ENCODE results near the gene BCAN. TPM values are rescaled to one million over a fixed set of nuclear protein-coding genes. Genes with fewer than 3 reads are reported as not detected.

Gene BCAN
- total RNA-seq, 1 donor from 2014 or later: 1.1 TPM

DNA sequence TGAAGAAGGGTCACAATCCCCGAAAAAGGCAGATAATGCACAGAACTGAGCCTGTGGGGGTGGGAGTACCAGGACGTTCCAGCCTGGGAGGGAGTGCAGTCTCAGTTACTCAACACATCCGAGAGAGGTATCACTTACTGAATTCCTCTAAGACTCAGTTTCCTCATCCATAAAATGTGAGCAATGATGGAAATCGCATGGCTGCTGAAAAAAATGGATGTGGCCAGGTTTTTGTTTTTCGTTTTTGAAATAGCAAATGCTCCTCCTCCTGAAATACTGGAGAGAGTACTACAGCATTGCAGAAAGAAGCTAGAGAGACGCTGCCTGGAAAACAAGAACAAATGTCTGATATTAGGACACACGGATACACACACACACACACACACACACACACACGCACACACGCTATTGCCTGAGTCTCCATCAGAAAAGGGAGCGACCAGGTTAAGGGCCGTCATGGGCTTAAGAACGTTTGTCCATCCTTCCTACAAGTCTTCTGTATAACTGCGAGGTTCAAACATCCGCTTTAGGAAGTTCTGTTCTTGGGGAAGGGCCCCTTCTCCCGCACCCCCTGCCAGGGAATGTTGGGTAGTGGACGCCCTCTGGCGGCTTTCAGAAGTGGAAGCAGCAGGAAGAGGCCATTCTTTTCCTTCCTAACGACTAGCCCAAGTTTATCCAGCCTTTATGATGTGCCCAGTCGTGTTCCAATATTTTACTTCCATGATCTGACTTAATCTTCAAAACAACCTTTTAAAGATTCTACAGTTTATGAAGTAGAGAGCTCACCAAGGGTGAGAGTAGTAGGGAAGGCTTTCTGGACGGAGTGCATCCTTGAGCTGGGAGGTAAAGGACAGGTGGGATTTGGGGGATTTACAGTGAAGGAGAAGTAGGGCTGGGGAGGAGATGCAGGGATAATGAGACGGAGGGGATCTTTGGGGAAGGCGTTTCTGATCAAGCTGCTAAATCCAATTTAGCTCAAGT is 36.0 kb downstream of the BCAN start:
- no peak for DNase-seq (ENCODE audit: low spot score)

DNA sequence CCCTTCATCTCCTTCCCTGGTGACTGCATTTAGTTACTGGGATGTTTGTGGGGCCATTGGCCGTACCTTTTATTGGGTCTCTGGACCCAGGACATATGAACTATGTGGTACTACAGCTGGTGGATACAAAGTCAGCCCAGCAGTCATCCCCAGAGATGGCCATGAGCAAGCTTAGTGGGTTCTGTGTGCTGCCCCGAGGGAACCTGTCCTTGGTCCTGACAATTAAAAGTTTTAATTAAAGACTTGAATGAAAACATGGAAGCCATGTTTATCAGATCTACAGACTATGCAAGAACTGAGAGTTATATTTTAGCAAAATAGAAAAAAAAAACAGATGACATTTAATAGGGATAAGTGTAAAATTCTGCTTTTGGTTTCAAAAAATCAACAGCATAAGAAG is 38.1 kb downstream of the BCAN start:
- no peak for DNase-seq (ENCODE audit: low spot score)

DNA sequence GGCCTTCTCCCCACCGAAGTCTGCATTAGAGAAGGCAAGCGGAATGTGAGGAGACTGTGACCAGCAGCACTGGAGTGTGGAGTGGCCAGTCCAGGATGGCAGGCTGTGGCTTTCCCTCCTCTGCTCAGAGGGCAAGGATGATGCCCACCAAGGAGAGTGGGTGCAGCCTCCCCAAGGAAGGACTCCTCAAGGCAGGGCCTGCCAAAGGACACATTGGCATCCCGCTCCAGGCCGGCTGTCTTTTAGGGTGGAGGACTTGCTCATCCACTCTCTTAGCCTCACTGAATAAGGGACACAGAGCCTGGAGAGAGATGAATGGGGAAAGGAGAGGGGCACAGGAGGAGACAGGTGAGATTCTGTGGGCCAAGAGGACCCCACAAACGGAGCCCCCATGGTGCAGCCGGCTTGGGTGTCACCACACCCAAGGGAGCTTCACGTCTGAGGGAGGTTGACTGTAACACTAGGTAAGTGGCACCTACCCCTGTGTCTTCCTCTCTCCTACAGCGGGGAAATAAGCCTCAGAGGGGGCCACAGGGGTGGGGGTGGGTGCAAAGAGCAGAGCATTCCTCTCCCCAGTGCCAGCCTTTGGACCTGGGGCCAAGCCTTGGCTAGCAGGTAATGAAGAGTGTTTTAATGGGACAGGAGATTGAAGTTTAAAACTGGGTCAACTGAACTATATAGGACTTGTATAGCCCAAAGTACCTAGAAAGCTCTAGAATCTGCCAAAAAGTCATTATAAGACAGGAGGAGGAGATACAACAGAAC is 39.5 kb downstream of the BCAN start:
- no peak for DNase-seq (ENCODE audit: low spot score)

DNA sequence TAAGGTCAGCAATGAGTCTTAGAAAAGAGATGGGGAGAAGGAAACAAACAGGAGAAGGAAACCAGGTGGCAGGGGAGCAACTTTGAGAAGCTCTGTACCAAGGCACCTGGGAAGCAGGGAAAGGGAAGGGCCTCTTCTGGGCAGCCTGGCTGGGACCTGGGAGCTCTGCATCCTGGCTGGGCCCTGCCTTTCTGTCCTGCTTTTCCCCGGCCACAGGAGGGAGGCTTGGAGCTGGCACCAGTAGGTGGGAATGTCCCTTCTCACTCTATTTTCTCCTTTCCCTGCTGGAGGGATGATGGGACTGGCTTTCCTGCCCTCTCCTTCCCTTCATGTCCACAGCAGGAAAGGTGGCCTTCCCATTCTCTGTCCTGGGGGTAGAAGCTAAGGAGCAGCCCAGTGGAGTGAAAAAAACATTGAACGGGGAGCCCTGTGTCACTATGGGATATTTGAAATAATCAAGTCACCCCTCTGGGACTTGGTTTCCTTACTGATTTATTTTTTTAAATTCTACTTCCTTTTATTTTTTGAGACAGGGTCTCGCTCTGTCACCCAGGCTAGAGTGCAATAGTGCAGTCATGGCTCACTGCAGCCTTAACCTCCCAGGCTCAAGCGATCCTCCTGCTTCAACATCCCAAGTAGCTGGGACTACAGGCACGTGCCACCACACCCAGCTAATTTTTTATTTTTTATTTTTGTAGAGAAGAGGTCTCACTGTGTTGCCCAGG is 40.4 kb downstream of the BCAN start:
- DNase-seq (ENCODE audit: low spot score): no peak

DNA sequence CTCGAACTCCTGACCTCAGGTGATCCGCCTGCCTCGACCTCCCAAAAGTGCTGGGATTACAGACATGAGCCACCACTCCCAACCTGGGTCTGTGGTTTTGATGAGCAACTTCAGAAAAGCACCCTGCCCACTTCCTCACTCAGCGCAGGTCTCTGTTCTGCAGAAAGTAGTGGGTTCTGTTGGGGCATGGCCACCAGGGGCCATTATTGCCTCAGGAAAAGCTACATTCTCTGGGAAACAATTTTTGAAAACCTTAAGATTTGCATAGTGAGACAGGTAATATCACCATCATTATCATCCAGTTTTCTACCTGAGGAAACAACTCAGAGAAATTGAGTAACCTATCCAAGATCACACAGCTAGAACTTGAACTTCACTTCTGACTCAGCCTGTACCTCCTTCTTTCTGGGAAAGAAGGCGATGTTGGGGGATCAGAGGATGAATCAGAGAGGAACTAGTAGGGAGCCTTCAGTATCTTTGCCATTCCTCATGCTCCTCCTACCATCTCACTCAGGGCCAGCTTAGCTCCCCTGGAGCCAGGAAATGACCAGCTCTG is 42.4 kb downstream of the BCAN start:
- no peak for DNase-seq (ENCODE audit: low spot score)

DNA sequence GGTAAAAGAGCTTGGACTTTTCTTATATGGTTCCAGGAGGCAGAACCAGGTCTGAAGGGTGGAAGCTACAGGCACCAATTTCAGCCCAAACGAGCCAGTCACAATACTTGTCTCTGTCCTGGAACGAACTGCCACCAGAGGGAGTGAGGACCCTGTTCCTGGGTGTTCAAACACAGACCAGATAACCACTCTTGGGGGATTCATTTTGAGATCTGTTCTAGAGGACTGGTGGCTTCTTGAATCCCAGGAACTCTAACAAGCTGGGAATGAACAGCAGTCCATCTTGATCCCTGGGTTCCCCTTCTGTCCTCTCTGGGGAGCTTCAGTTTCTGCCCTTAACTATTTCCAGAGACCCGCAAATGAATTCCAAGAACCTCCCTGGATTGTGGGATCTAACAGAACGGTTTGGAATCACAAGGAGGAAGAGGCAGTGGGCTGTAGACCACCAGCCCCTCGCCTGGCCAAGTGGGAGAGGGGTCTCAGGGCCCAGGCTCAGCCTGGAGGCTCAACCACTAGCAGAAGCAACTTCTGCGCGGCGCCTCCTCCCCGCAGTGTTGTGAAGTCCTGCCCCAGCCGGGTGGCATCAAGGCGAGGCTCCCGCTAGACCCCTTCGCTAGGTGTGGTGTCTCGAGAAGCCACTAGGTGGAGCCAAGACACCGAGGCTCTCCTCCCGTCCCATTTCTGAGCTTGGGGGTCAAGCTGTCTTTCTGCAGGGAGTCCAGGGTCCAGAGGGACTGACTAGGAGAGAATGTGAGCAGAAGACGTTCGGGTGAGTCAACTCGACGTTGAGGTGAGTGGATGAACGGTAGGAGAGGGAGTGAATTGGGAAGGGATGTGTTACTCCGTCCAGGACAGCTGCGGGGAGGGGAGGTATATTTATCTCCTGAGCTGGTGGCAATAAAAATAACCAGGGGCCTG is 47.4 kb downstream of the BCAN start:
- DNase-seq (ENCODE audit: low spot score): peak; percentile 84

DNA sequence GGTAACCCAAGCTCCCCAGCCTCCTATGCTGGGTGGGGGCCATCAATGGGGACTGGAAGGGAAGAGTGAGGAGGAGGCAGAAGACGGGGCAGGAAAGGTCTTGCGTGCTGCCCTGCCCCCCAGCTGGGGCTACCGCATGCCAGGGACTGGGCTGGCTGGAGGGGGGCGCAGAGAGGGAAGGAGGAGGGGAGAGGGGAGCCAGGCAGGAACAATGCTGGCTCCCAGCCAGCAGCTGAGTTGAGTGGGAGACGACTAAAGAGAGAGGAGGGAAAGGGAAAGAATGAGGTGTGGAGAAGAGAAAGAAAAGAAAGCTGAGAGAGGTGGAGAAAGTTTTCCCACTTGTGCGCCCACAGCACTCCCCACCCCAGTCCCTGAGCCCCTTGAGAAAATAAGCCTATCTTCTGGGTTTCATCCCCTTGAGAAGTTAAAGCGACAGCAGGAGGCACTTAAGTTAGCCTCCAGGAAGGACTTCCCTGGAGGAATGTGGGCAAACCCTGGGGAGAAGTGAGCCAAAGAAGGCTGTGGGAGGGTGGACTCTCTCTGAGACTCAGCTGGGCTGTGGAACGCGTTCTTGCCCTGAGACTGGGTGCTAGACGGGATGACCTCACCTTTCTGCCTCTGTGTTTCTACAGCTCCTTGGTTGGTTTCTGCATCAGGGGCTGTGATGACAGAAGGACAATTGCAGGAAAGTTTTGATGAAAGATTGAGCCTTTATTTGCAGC is 48.2 kb downstream of the BCAN start:
- DNase-seq (ENCODE audit: low spot score): no peak

DNA sequence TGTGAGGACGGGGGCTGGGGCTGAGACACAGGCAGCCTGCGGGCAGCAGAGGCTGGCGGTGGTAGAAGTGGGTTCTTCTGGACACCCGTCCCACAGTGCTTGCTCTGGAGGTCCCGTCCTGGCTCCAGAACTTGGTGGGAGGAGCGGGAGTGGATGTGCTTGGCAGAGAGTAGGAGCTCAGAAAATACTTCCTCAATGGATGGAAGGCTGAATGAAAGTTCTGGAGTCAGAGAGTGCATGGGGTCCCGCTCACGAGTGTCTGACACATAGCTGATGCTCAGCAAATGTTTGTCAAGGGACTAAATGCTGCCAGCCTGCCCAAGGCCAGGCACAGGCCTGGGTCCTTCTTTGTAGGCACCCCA is 48.7 kb downstream of the BCAN start:
- no peak for DNase-seq (ENCODE audit: low spot score)

DNA sequence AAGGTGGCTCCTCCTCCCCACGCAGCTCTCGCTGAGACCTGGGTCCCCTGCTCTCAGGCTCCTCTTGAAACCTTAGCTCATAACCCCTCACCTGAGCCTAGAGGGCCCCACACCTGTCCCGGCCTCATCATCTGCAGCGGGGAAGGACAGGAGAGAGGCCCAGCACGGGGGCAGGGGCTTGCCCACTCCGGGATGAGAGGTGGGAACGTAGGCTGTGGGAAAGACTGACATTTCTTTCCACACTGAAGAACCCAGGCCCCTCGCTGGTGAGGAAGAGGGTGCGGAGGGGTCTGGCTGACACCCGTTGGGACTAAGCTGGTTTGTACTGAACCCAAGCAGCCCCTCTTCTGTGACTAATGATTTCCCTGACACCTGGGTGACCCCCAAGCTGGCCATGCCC is 49.3 kb downstream of the BCAN start:
- no peak for DNase-seq (ENCODE audit: low spot score)

DNA sequence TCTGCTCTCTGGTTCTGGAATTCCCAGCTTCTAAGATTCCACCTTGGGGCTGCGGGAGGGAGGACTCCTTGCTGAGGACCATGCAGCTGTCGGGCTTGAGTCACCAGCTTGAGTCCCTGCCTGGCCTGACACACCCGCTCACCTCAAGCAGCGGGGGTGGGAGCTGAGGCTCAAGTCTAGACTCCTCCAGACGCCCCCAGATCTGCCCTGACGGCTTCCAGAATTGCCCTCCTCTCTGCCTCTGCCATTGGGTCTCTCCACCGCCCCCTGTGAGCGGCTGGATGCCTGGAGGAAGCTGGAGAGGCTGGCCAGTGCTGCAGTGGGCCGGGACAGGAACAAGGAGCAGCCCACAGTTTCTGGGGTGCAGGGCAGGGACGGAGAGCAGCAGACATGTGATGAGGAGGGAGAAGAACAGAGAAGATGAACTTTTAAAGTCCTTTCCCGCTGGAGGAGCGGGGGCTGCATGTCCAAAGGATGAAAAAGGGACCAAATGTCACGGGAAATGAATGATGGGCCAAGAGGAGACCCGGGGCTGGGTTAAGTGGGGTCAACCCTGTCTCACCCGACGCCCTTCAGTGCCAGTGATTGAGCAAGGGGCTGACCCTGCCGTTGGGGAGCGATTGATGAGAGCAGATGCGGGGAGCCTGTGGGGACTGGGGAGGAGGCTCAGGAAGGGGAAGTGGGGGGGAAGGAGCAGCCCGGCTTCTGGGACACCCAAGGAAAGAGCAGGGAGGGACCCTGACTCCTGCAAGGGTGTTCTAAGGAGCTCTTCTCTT is 49.9 kb downstream of the BCAN start:
- no peak for DNase-seq (ENCODE audit: low spot score)

DNA sequence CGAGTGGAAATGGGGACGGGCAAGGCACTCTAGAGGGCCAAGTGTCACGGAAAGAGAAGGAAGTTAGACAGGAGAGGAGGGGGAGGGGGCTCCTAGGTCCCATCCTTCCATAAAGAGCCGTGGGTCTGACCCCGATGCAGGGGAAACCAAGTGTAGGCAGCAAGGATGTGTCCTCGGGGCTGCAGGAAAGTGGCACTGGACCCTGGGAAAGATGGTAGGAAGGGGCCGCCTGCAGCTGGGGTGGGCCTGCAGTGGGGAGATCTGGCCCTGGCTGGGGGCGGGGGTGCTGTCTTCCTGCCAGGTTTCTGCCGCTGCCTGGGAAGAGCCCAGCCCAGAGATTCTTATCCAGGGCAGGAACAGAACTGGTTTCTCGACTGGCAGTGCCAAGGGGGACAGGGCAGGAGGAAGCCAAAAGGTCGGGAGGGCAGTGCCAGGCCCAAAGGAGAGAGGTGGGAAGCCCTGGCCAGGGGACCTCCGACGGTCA is 50.6 kb downstream of the BCAN start:
- DNase-seq (ENCODE audit: low spot score): peak; percentile 64

DNA sequence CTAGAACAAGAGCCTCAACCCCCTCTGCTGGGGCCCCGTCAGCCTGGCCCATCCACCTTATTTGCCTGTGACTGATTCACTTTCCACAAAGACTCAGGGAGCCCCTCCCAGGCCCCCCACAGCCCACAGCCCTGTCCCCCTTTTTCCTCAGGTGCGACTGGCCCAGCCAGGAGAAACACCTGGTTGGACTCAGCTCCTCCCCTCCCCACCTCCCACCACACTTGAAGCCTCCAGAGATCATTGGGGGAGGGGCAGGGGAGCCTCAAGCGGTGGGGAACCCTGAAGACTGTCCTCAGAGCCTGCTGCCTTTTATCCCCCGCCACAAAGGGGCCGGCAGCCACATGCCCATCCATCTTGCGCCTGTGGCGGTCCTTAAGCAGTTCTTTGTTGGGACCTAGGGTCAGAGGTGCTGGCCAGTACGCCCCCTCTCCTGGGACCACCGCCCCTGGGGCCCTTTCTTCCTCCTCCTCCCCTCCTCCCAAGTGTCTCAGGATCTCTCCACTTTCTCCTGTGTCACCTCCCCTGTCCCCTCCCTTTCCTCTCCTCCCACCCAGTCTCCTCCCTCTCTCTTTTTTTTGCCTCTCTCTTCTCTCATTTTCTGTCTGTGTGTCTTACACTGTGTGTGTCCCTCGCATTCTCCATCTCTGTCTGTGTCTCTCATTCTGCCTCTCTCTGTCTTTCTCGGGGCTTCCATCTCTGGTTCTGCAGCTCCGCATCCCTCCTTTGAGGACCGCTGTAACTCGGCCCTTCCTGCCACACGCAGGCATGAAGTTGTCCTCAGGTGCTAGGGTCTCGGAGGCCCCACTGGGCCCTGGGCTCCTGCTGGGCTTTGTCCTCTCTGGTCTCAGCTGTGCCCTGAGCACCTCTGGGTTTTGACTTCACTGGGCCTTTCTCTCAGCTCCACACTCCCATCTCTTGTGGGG is 51.3 kb downstream of the BCAN start:
- DNase-seq (ENCODE audit: low spot score): peak; percentile 71

DNA sequence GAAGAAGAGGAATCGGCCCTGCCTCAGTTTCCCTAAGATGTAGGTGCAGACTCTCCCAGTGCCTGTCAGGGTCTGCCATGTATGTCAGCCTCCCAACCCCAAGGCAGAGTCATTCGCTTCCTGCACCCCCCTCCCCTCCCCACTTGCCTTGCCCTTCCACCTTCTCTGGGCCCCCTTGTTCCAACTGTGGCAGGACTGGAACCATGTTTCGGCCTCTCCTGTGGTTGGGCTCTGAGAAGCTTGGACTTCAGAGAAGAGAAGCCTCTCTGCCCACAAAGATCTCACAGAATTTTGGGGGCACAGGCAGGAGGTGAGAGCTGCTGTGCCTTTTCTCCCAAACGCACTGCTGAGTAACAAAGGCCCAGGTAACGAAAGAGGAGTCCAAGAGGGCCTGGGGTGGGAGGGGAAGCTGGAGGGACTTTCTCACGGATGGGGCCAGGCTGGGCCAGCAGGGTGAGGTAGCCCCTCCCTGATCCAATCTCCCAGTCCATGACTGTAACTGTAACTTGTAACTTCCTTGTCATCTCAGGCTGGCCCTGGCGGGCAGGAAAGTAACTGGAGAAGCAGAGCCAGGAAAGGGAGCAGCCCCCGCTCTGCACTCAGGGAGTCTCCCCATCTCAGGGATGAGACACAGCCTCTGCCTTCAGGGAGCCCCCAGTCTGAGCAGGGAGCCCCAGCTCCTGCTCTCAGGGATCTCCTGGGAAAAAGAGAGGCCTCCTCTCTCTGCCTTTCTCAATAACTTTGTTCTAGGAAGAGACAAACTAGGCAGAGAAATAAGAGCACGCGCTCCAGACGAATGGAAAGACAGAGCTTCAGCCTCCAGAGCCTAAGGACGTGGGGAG is 52.2 kb downstream of the BCAN start:
- peak; percentile 71 for DNase-seq (ENCODE audit: low spot score)

DNA sequence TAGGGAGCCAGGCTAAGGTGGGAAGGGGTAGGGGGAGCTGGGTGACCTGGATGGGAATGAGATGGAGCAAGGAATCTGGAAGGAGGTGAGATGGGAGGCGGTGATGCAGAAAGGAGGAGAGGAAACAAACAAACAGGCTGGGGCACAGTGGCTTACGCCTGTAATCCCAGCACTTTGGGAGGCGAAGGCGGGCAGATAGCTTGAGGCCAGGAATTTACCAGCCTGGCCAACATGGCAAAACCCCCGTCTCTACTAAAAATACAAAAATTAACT is 52.7 kb downstream of the BCAN start:
- DNase-seq (ENCODE audit: low spot score): no peak

DNA sequence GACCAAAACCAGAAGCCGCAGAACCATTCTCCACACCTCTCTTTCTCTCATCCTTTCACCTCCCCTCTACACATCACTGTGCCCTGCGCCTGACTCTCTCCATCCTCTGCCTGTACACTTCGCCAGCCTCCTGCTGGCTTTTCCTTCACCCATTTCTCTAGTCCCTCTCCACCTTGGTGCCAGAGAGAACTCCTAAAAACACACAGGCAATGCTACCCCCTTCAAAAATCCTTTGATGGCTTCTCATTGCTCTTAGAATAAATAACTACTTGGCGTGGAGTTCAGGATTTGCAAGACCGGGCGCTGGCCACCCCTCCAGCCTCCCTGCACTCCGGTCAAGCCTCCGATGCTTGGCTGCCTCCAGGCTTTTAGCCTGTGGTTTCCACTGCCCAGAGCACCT is 54.8 kb downstream of the BCAN start:
- no peak for DNase-seq (ENCODE audit: low spot score)

DNA sequence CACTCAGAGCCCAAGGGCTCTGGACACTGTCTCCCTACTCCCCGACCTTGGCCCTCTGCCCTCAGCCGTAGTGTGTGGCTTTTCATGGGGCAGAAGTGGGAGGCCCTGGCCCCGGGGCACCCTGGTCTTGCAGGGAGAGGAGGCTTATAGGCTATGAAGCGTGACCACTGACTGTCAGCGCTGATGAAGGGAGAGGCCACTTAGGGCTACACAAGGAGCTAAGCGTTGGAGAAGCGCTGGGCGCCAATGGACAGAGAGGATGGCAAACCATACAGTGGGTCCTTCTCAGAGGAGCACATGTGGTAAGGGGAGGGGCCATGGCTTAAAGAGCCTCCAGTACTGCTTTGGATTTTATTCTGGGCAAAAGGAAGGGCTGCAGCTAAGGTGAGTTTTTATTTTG is 55.6 kb downstream of the BCAN start:
- no peak for DNase-seq (ENCODE audit: low spot score)

DNA sequence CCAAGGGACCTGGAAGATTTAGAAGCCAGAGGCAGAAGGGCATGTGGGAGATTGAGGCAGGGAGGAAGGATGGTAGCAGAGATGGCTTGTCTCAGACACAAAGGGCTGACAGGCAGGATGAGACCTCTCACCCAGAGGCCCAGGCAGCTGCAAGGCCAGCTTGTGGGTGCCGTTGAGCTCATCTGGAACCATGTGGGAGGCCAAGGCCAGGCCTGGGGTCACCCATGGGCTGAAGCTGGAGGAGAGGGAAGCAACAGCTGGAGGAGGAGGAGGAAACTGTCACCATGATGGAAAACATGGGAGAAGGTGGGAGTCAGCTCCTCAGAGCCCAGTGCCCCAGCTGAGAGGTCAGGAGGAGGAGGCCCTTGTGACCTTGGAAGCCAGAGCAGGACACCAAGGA is 57.1 kb downstream of the BCAN start:
- no peak for DNase-seq (ENCODE audit: low spot score)
